ENCODE results near the gene AGRN. TPM values are rescaled to one million over a fixed set of nuclear protein-coding genes. Genes with fewer than 3 reads are reported as not detected.
A peak's percentile ranks its signal among the peaks of the same experiment; 100 is the strongest.
"Not testable (repeated sequence)": the region's sequence is repeated elsewhere in the genome, so short reads cannot be mapped to it uniquely, and the experiment has no call there.

AGRN gene
- total RNA-seq, 2 experiments from 2014 or later: 18.3 to 22.8 TPM

DNA sequence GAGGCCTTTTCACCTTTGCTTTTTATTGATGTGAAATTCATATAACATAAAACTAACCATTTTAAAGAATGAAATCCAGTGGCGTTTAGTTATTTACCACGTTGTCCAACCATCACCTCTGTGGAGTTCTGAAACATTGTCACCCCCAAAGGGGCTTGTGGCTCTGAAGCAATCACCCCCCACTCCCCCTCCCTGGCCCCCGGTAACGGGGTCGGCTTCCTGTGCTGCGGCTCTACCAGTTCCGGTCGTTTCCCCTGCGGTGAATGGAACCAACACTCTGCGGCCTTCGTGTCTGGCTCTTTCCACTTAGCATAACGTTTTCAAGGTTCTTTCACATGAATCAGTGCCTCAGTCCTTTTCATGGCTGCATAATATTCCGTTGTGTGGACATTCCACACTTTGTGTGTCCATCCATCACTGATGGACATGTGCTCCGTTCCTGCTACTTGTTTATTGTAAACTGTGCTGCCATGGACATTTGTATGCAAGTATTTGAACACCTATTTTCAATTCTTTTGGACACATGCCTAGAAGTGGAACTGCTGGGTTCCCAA, 8.4 kb upstream of the AGRN start:
- DNase-seq: no peak
- Mint-ChIP-seq H3K4me3 (no peak overlapping the region), H3K27me3 (peaks cover 13% of the 10 kb centered on the region), H3K9me3 (no peaks in the 10 kb centered on the region), H3K27ac (no peak overlapping the region), H3K4me1 (peaks cover 32% of the 10 kb centered on the region), H3K36me3 (ENCODE audit: low read depth) (peaks cover 32% of the 10 kb centered on the region)
- ChIA-PET POLR2A (no interaction called here), CTCF (no interaction called here)

DNA sequence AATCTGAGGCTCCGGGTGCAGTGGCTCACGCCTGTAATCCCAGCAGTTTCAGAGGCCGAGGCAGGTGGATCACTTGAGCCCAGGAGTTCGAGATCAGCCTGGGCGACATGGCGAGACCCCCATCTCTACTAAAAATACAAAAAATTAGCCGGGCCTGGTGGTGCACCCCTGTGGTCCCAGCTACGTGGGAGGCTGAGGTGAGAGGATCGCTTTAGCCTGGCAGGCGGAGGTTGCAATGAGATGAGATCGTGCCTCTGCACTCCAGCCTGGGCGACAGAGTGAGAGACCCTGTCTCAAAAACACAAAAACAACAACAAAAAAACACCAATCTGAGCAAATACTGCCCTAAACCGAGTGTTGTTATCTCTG, 7.2 kb upstream of the AGRN start:
- Mint-ChIP-seq H3K4me1 (peaks cover 40% of the 10 kb centered on the region), H3K27me3 (peaks cover 11% of the 10 kb centered on the region), H3K4me3 (peak overlapping the region; percentile 95), H3K36me3 (ENCODE audit: low read depth) (peaks cover 44% of the 10 kb centered on the region), H3K27ac (peak overlapping the region; percentile 95)
- POLR2A ChIA-PET: interaction anchor here (0.6 to 3.1 kb wide), 11 partner anchors 10 to 393 kb away, joined by 3 to 25 read pairs (median 4); partner anchors contain the start of genes HES4 and NOC2L
- not testable (repeated sequence) for H3K9me3 Mint-ChIP-seq, DNase-seq
- CTCF ChIA-PET: interaction anchor here (1.1 to 4.0 kb wide), 4 partner anchors 11 to 143 kb away, joined by 3 to 17 read pairs (median 11); no protein-coding TSS in a partner anchor

DNA sequence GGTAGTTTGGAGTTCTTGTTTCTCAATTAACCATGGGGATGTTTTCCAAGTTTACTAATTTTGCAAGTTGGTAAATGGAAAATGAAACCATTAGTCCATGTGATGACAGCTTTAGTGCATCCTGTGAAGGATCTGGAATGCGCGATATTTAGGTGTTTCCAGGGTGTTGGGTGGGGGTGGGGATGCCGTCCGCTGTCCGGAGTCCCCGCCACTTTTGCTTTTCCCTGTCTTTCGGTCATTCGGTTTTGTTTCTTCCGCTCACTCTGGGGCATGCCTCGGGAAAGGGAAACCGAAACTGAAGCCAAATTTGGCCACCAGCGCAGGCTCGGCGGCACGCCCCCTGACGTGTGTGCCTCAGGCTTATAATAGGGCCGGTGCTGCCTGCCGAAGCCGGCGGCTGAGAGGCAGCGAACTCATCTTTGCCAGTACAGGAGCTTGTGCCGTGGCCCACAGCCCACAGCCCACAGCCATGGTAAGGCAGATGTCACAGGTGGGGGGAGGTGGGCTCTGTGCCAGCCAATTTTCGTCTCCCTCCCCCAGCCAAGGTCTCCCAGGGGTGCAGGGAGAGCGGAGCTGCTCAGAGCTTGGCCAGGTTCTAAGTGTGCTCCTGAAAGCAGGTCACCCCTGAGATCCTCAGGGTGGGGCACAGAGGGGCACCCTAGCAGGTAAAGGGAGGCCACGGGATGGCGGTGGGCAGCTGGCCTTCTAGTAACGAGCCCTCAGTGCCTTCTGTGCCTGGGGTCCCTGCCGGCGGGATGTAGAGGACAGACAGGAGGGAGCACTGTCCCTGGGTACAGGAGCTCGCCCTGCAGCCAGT, 6.6 kb upstream of the AGRN start, which contains the start of gene ISG15:
ISG15 (plus strand) TSS at position 393 of the 817 bp plus-strand sequence; CDS start at position 470, 77 bp downstream.
- peak; percentile 94 for DNase-seq
- Mint-ChIP-seq H3K4me3 (peak within 1 kb of the TSS; percentile 95), H3K36me3 (ENCODE audit: low read depth) (peaks cover 46% of the 10 kb centered on the region), H3K4me1 (peaks cover 40% of the 10 kb centered on the region), H3K27me3 (peaks cover 7% of the 10 kb centered on the region), H3K27ac (peak within 1 kb of the TSS; percentile 95), H3K9me3 (no peaks in the 10 kb centered on the region)
- ChIA-PET CTCF (interaction anchor here (0.7 to 4.0 kb wide), 8 partner anchors 11 to 144 kb away, joined by 3 to 17 read pairs (median 4); no protein-coding TSS in a partner anchor), POLR2A (interaction anchor here (0.6 to 3.1 kb wide), 19 partner anchors 8 to 392 kb away, joined by 3 to 25 read pairs (median 4); partner anchors contain the start of genes AURKAIP1, HES4, NOC2L and PLEKHN1)

DNA sequence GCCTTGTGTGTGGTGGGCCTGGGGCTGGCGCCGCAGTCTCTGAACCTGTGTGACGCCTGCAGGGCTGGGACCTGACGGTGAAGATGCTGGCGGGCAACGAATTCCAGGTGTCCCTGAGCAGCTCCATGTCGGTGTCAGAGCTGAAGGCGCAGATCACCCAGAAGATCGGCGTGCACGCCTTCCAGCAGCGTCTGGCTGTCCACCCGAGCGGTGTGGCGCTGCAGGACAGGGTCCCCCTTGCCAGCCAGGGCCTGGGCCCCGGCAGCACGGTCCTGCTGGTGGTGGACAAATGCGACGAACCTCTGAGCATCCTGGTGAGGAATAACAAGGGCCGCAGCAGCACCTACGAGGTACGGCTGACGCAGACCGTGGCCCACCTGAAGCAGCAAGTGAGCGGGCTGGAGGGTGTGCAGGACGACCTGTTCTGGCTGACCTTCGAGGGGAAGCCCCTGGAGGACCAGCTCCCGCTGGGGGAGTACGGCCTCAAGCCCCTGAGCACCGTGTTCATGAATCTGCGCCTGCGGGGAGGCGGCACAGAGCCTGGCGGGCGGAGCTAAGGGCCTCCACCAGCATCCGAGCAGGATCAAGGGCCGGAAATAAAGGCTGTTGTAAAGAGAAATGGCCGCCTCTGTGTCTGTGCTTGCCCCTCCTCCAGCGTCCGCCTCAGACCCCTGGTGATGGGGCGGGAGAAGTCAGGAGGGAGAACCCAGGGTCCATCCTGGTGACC, 5.8 kb upstream of the AGRN start:
- CTCF ChIA-PET: interaction anchor here (0.7 to 4.0 kb wide), 8 partner anchors 12 to 144 kb away, joined by 3 to 17 read pairs (median 4); no protein-coding TSS in a partner anchor
- Mint-ChIP-seq H3K36me3 (ENCODE audit: low read depth) (peaks cover 46% of the 10 kb centered on the region), H3K4me3 (peak overlapping the region; percentile 95), H3K27ac (peak overlapping the region; percentile 95), H3K9me3 (no peaks in the 10 kb centered on the region), H3K4me1 (peaks cover 39% of the 10 kb centered on the region), H3K27me3 (peaks cover 4% of the 10 kb centered on the region)
- peak; percentile 48 for DNase-seq
- POLR2A ChIA-PET: interaction anchor here (0.8 to 3.1 kb wide), 16 partner anchors 8 to 392 kb away, joined by 3 to 25 read pairs (median 5); partner anchors contain the start of genes AURKAIP1, HES4 and PLEKHN1

DNA sequence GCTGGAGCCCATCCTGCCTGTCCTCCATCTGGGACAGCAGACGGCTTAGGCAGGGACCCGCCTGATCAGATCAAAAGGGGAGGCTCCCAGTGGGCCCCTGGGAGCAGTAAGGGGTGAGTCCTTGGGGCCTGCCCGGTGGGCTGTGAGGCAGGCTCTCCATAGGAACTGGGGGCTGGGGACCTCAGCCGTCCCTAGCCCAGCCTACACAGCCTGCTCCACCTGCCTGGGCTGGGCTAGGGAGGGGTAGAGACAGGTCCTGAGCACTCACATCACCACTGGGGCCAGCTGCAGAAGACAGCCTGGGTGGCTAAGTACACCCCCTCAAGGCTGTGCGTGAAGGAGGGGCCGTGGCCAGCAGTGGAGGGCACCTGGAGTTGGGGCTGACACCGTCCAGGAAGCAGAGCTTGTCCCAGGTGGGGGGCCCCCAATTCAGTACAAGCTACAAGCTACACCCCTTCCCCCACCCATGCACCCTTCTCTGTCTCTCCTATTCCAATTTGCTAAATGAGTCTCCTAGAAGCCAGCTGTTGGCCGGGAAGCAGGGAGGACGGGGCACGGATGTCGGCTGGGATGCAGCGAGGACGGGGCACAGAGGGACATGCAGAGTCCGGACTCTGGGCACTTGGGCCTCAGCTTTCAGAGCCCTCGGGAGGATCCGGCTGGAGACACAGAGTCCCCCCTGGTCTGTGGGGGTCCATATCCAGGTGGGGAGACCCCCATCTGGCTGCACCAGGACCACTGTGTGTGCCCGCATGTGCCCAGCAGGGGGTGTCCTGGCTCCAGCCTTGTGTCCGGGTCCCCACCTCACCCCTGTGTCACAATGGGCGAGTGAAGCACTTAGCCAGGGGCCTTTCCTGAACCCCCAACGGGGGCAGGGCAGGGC, 4.9 kb upstream of the AGRN start:
- Mint-ChIP-seq H3K27ac (peak overlapping the region; percentile 95), H3K27me3 (peaks cover 1% of the 10 kb centered on the region), H3K36me3 (ENCODE audit: low read depth) (peaks cover 46% of the 10 kb centered on the region), H3K4me1 (peaks cover 38% of the 10 kb centered on the region), H3K4me3 (peak overlapping the region; percentile 95), H3K9me3 (no peaks in the 10 kb centered on the region)
- ChIA-PET CTCF (interaction anchor here (1.3 to 4.0 kb wide), 4 partner anchors 13 to 89 kb away, joined by 4 to 17 read pairs (median 9); no protein-coding TSS in a partner anchor), POLR2A (interaction anchor here (0.9 to 3.1 kb wide), 9 partner anchors 12 to 360 kb away, joined by 3 to 25 read pairs (median 5); partner anchors contain the start of genes AURKAIP1 and PLEKHN1)
- DNase-seq: no peak

DNA sequence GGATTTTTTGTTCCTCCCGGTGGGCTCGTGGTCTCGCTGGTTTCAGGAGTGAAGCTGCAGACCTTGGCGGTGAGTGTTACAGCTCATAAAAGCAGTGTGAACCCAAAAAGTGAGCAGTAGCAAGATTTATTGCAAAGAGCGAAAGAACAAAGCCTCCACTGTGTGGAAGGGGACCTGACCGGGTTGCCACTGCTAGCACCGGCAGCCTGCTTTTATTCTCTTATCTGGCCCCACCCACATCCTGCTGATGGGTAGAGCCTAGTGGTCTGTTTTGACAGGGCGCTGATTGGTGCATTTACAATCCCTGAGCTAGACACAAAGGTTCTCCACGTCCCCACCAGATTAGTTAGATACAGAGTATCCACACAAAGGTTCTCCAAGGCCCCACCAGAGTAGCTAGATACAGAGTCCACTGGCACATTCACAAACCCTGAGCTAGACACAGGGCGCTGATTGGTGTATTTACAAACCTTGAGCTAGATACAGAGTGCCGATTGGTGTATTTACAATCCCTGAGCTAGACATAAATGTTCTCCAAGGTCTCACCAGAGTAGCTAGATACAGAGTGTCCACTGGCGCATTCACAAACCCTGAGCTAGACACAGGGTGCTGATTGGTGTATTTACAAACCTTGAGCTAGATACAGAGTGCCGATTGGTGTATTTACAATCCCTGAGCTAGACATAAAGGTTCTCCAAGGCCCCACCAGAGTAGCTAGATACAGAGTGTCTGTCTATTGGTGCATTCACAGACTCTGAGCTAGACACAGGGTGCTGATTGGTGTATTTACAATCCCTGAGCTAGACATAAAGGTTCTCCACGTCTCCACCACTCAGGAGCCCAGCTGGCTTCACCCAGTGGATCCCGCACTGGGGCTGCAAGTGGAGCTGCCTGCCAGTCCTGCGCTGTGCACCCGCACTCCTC, 2.3 kb upstream of the AGRN start:
- peak overlapping the region; percentile 50 for H3K27ac Mint-ChIP-seq
- H3K9me3 Mint-ChIP-seq, POLR2A ChIA-PET, DNase-seq: not testable (repeated sequence)
- H3K4me3 Mint-ChIP-seq: peak overlapping the region; percentile 56
- peaks cover 14% of the 10 kb centered on the region for H3K27me3 Mint-ChIP-seq
- peaks cover 42% of the 10 kb centered on the region for H3K36me3 Mint-ChIP-seq (ENCODE audit: low read depth)
- CTCF ChIA-PET: interaction anchor here (1.1 to 2.1 kb wide), 3 partner anchors 22 to 48 kb away, joined by 3 to 7 read pairs (median 4); no protein-coding TSS in a partner anchor
- H3K4me1 Mint-ChIP-seq: peaks cover 43% of the 10 kb centered on the region

DNA sequence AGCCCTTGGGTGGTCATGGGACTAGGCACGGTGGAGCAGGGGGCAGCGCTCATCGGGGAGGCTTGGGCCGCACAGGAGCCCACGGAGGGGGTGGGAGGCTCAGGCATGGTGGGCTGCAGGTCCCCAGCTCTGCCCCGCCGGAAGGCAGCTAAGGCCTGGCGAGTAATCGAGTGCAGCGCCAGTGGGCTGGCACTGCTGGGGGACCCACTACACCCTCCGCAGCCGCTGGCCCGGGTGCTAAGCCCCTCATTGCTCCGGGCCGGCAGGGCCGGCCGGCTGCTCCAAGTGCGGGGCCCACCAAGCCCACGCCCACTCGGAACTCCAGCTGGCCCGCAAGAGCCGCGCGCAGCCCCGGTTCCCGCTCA, 1.6 kb upstream of the AGRN start:
- peaks cover 37% of the 10 kb centered on the region for H3K36me3 Mint-ChIP-seq (ENCODE audit: low read depth)
- not testable (repeated sequence) for DNase-seq, H3K27ac Mint-ChIP-seq, H3K9me3 Mint-ChIP-seq, H3K4me3 Mint-ChIP-seq
- ChIA-PET CTCF (interaction anchor here (0.8 to 2.1 kb wide), 3 partner anchors 21 to 33 kb away, joined by 3 to 7 read pairs (median 4); no protein-coding TSS in a partner anchor), POLR2A (interaction anchor here (1.7 kb wide), 2 partner anchors 15 to 190 kb away, joined by 5 read pairs; no protein-coding TSS in a partner anchor)
- peaks cover 44% of the 10 kb centered on the region for H3K4me1 Mint-ChIP-seq
- H3K27me3 Mint-ChIP-seq: peaks cover 16% of the 10 kb centered on the region

DNA sequence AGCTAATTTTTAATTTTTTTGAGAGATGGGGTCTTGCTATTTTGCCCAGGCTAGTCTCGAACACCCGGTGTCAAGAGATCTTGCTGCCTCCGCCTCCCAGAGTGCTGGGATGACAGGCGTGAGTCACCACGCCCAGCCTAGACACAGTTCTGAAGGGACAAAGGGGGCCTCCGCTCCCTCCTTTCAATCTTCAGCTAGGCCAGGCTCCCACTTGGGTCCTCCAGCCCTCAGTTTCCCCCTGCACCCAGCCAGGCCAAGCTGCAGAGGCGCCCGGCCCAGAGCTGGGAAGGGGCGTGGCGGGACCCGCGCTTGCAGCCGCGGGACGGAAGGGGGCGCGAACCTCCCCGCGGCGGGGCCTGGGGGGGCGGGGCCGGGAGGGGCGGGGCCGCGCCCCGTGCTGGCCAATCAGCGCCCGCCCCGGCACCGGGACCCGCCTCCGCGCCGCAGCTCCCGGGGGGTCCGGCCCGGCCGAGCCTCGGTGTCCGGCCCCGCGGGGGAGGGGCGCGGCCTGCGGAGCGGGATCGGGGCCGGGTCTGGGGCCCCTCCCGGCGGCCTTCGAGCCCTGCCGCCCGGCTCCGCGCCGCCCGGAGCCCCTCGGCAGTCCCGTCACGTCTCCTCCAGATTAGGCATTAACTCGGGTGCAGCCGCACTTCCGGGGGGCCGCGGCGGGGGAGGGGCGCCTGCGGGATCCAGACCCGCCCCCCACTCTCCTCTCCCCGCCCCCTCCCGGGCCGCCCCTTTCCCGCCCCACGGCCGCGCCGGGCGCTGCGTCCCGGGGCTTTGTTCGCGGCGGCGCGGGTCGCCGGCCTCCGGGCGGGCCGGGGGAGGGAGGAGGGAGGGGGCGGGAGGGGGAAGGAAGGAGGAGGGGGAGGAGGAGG, 559 bp upstream of the AGRN start:
- POLR2A ChIA-PET: interaction anchor here (0.8 to 1.7 kb wide), 7 partner anchors 14 to 189 kb away, joined by 3 to 5 read pairs (median 4); partner anchors contain the start of gene NOC2L
- no peaks in the 10 kb centered on the region for H3K9me3 Mint-ChIP-seq
- H3K27ac Mint-ChIP-seq: peak overlapping the region; percentile 65

DNA sequence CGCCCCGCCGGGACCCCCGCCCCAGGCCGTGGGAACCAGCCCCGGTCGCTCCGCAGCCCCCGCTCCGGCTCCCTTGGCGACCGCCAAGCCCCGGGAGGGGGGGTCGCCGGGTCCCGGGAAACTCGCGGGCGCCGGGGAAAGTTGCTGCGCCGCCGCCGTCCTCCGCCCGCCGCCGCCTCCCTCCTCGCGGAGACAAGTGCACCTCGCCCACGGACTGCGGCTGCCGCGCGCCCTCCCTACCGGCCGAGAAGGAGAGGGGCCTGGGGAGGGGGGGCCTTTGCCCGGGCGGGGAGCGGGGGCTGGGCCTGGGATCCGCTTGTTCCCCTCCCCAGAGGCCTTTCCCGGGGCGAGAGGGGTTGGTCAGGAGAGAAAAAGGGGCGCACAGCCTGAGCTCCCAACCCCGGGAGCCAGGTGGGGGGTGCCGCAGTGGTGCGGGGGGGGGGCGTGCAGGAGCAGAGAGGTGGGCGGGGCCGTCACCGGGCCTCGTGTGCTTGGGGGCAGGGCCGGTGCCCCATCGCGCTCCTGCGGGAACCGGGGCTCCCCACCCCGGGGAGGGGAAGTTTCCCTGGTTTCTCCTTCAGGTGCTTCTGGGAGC, 592 bp downstream of the AGRN start:
- POLR2A ChIA-PET: interaction anchor here (1.1 kb wide), 1 partner anchor 19 kb away, joined by 4 read pairs; no protein-coding TSS in a partner anchor
- Mint-ChIP-seq H3K9me3 (no peaks in the 10 kb centered on the region), H3K4me3 (no peak overlapping the region)

More for the DNA sequence above, 559 bp upstream of the AGRN start:
- Mint-ChIP-seq H3K27me3 (peaks cover 16% of the 10 kb centered on the region), H3K36me3 (ENCODE audit: low read depth) (peaks cover 27% of the 10 kb centered on the region), H3K4me3 (peak overlapping the region; percentile 63), H3K4me1 (peaks cover 42% of the 10 kb centered on the region)
- DNase-seq: peak; percentile 84
- CTCF ChIA-PET: interaction anchor here (0.5 to 2.1 kb wide), 9 partner anchors 18 to 272 kb away, joined by 3 to 7 read pairs (median 4); partner anchors contain the start of genes B3GALT6 and SDF4

More for the DNA sequence above, 592 bp downstream of the AGRN start:
- DNase-seq: no peak
- Mint-ChIP-seq H3K36me3 (ENCODE audit: low read depth) (peaks cover 16% of the 10 kb centered on the region), H3K27ac (no peak overlapping the region), H3K27me3 (peaks cover 16% of the 10 kb centered on the region), H3K4me1 (peaks cover 30% of the 10 kb centered on the region)
- CTCF ChIA-PET: interaction anchor here (1.8 kb wide), 1 partner anchor 42 kb away, joined by 5 read pairs; no protein-coding TSS in a partner anchor
